Endothelial cell of umbilical vein (primary cell): ENCODE results near the gene UVRAG. TPM values are rescaled to one million over a fixed set of nuclear protein-coding genes. Genes with fewer than 3 reads are reported as not detected.

Experiments
- BruUV-seq: library from RNA; stranded (reverse); fragments of 400-500 nt; replicated peaks from 2 replicates; lab custom pipeline; 2021; lab: Mats Ljungman, UMichigan
- CTCF ChIA-PET: fragments of 300-600, 350-600 bp; sonication (Branson Sonifier 250); formaldehyde crosslinking; loops from one replicate; lab custom pipeline; 2021; ENCODE audit warnings: antibody characterized with exemption, inconsistent platforms; lab: Charles Lee
- POLR2A ChIA-PET: fragments of 300-600, 350-600 bp; sonication (Branson Sonifier 250); formaldehyde crosslinking; loops from one replicate; lab custom pipeline; 2021; ENCODE audit warnings: antibody characterized with exemption, inconsistent platforms; lab: Charles Lee
- DNase-seq: peaks from one replicate; pipeline ENCODE4 v3.0.0-alpha.2; 2011; ENCODE audit warnings: low read depth, low spot score
- FAIRE-seq: peaks from 2 replicates; lab custom pipeline; 2011; peaks lifted over from hg19 to GRCh38; lab: Jason Lieb, UNC
- H2AFZ ChIP-seq: 2 replicates; pipeline ENCODE4 v1.6.0; 2012; ENCODE audit warnings: low read depth, low read length, control low read depth, inconsistent platforms
- H3K27ac ChIP-seq: 2 replicates; pipeline ENCODE4 v1.5.1; 2011; ENCODE audit warnings: low read depth, mild to moderate bottlenecking, control low read depth, low read length, moderate library complexity; ENCODE audit not compliant: insufficient read depth
- H3K27me3 ChIP-seq, 2 experiments: 2 replicates each; pipeline versions ENCODE4 v1.6.0 to v1.6.1; 2011; ENCODE audit warnings: low read length in 2 of 2, mixed read lengths in 1 of 2; ENCODE audit not compliant: control insufficient read depth in 2 of 2, insufficient read depth in 2 of 2
- H3K36me3 ChIP-seq, 2 experiments: 2 replicates in 1 of 2; 3 replicates in 1 of 2; pipeline ENCODE4 v1.5.1; 2011; ENCODE audit warnings: low read length in 2 of 2, mild to moderate bottlenecking in 1 of 2, moderate library complexity in 1 of 2; ENCODE audit not compliant: control insufficient read depth in 2 of 2, insufficient read depth in 2 of 2; ENCODE audit errors: extremely low read depth in 1 of 2
- H3K4me1 ChIP-seq: 3 replicates; pipeline ENCODE4 v1.5.1; 2011; ENCODE audit warnings: mild to moderate bottlenecking, low read length; ENCODE audit not compliant: control insufficient read depth, insufficient read depth; ENCODE audit errors: extremely low read depth
- H3K4me2 ChIP-seq: 2 replicates; pipeline ENCODE4 v1.6.1; 2011; ENCODE audit warnings: low read length, control low read depth, mixed read lengths; ENCODE audit not compliant: insufficient read depth
- H3K4me3 ChIP-seq, 3 experiments: fragments of 200-600 bp in 1 of 3; sonication (generic), shearing (Covaris generic) in 1 of 3; replicated peaks in 1 of 3; 2 replicates each; pipeline ENCODE4 v1.5.1; 2011 to 2016; ENCODE audit warnings: control low read depth in 3 of 3, low read length in 3 of 3, mild to moderate bottlenecking in 2 of 3, inconsistent platforms in 1 of 3, low read depth in 1 of 3, moderate library complexity in 1 of 3; ENCODE audit not compliant: insufficient read depth in 1 of 3
- H3K79me2 ChIP-seq: 2 replicates; pipeline ENCODE4 v1.6.0; 2012; ENCODE audit warnings: low read length, inconsistent platforms; ENCODE audit not compliant: control insufficient read depth, insufficient read depth
- H3K9ac ChIP-seq: replicated peaks from 2 replicates; pipeline ENCODE3; 2011; ENCODE audit warnings: low read length, control low read depth; ENCODE audit not compliant: insufficient read depth; ENCODE audit errors: extremely low read depth
- H3K9me1 ChIP-seq: replicated peaks from 3 replicates; pipeline ENCODE4 v1.6.0; 2011; ENCODE audit warnings: mild to moderate bottlenecking, low read length; ENCODE audit not compliant: control insufficient read depth, insufficient read depth; ENCODE audit errors: extremely low read depth
- H3K9me3 ChIP-seq: replicated peaks from 2 replicates; pipeline ENCODE4 v1.5.1; 2012; ENCODE audit warnings: low read length, inconsistent platforms; ENCODE audit not compliant: control insufficient read depth, insufficient read depth
- H4K20me1 ChIP-seq: replicated peaks from 2 replicates; pipeline ENCODE3; 2011; ENCODE audit warnings: mild to moderate bottlenecking, low read length; ENCODE audit not compliant: control insufficient read depth, insufficient read depth; ENCODE audit errors: extremely low read depth
- CTCF ChIP-seq, 2 donors: IDR thresholded peaks; 1 replicate in 1 of 2; 2 replicates in 1 of 2; pipeline ENCODE4 v1.5.1; 2011; ENCODE audit warnings: low read length in 2 of 2, mild to moderate bottlenecking in 2 of 2, moderate library complexity in 2 of 2, control low read depth in 1 of 2, inconsistent platforms in 1 of 2, low read depth in 1 of 2; ENCODE audit not compliant: insufficient read depth in 1 of 2; ENCODE audit errors: extremely low read depth in 1 of 2
- EZH2 ChIP-seq: IDR thresholded peaks from 2 replicates; pipeline ENCODE4 v1.6.1; 2012; ENCODE audit warnings: borderline replicate concordance, low read depth, mild to moderate bottlenecking, moderate library complexity, low read length, inconsistent platforms; ENCODE audit not compliant: severe bottlenecking
- FOS ChIP-seq: IDR thresholded peaks from 2 replicates; pipeline ENCODE4 v1.6.1; 2011; ENCODE audit warnings: mild to moderate bottlenecking, low read length, moderate library complexity, borderline replicate concordance; ENCODE audit not compliant: insufficient read depth
- GATA2 ChIP-seq: IDR thresholded peaks from 2 replicates; pipeline ENCODE4 v1.7.0; 2011; ENCODE audit warnings: low read depth, mild to moderate bottlenecking, moderate library complexity, mixed read lengths, low read length; ENCODE audit not compliant: insufficient read length, insufficient read depth
- JUN ChIP-seq: IDR thresholded peaks from 2 replicates; pipeline ENCODE4 v1.6.1; 2011; ENCODE audit warnings: borderline replicate concordance, low read depth; ENCODE audit not compliant: insufficient read length, insufficient read depth
- MYC ChIP-seq: IDR thresholded peaks from one replicate; pipeline ENCODE4 v1.6.1; 2011; ENCODE audit warnings: mild to moderate bottlenecking, low read depth, low read length
- POLR2A ChIP-seq: IDR thresholded peaks from 2 replicates; pipeline ENCODE4 v1.6.1; 2012; ENCODE audit warnings: low read depth, mild to moderate bottlenecking, control low read depth, low read length
- dilution Hi-C: fragments of 300-500 bp; cut with MboI; formaldehyde crosslinking; loops from one replicate; pipeline ENCODE4 v1.15.0; 2019; ENCODE audit warnings: low sequenced_read_pairs; ENCODE audit not compliant: extremely low pct_ligation_motif_present
- intact Hi-C: fragments of 100-400 bp; cut with micrococcal nuclease; formaldehyde crosslinking; loops from one replicate; pipeline ENCODE4 v1.10.0; 2022
- polyA plus RNA-seq, 4 experiments: library from polyadenylated mRNA; depleted of rRNA in 3 of 4; stranded (reverse) in 3 of 4; unstranded in 1 of 4; fragments of >200 nt; gene quantifications; 2 replicates each; pipeline versions ENCODE4 v1.2.1 to v1.2.3, GENCODE V29; 2011 to 2012; ENCODE audit warnings: missing spikeins in 1 of 4
- total RNA-seq: library from RNA; stranded (reverse); gene quantifications from 2 replicates; pipeline ENCODE4 v1.2.3, GENCODE V29; 2021

UVRAG gene
- total and polyA plus RNA-seq, 2 donors (not counting 3 experiments of a cell fraction or from before 2014, with no cell fraction given) = 21.2 to 65.6 TPM

DNA sequence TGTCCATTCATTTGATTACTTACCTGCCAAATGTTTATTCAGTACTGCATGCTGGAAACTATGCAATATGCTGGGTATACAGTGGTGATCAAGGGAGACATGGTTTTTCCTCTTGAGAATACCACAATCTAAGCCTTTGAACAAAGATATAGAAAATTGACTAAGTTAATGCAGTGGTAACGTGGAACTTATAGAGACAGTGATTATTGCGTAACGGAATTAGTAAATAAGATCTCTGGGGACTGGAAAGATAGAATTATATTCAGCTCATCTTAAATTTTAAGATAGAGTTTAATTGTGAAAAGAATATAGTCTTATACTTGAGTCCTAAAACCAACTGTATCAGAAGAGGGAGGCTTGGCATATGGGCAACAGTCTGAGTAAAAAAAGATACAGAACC lies 129.5 kb downstream of the UVRAG start:
- Histone ChIP-seq H2AFZ (no peak overlapping the region), H3K27me3 (no peaks in the 10 kb centered on the region), H4K20me1 (peaks cover 22% of the 10 kb centered on the region), H3K9ac (no peak overlapping the region), H3K4me3 (no peak overlapping the region), H3K4me2 (no peak overlapping the region), H3K9me1 (no peaks in the 10 kb centered on the region), H3K9me3 (no peaks in the 10 kb centered on the region), H3K4me1 (peaks cover 18% of the 10 kb centered on the region), H3K27ac (no peak overlapping the region), H3K36me3 (no peaks in the 10 kb centered on the region), H3K79me2 (peaks cover 70% of the 10 kb centered on the region)
- intact Hi-C loops = no loop called here
- CTCF ChIA-PET = interaction anchor here (1.1 kb wide), 1 partner anchor 207 kb away, joined by 3 read pairs; no protein-coding TSS in a partner anchor
- POLR2A ChIA-PET = no interaction called here
- dilution Hi-C loops = no loop called here
- no peak for TF ChIP-seq EZH2
- no peak for TF ChIP-seq FOS
- no peak for TF ChIP-seq POLR2A
- no peak for TF ChIP-seq JUN
- no peak for TF ChIP-seq CTCF (IDR thresholded peaks at IDR 0.05; ENCODE audit: extremely low read depth in 1 of 2, insufficient read depth in 1 of 2, low read depth in 1 of 2, low read length in 2 of 2)
- TF ChIP-seq MYC = no peak
- TF ChIP-seq GATA2 = no peak
- FAIRE-seq (no peak), DNase-seq (no peak)
- BruUV-seq = no TSS peak
